ENCODE data around the gene EGLN2.
"Not testable (repeated sequence)": the region's sequence is repeated elsewhere in the genome, so short reads cannot be mapped to it uniquely, and the experiment has no call there.

Gene EGLN2

DNA sequence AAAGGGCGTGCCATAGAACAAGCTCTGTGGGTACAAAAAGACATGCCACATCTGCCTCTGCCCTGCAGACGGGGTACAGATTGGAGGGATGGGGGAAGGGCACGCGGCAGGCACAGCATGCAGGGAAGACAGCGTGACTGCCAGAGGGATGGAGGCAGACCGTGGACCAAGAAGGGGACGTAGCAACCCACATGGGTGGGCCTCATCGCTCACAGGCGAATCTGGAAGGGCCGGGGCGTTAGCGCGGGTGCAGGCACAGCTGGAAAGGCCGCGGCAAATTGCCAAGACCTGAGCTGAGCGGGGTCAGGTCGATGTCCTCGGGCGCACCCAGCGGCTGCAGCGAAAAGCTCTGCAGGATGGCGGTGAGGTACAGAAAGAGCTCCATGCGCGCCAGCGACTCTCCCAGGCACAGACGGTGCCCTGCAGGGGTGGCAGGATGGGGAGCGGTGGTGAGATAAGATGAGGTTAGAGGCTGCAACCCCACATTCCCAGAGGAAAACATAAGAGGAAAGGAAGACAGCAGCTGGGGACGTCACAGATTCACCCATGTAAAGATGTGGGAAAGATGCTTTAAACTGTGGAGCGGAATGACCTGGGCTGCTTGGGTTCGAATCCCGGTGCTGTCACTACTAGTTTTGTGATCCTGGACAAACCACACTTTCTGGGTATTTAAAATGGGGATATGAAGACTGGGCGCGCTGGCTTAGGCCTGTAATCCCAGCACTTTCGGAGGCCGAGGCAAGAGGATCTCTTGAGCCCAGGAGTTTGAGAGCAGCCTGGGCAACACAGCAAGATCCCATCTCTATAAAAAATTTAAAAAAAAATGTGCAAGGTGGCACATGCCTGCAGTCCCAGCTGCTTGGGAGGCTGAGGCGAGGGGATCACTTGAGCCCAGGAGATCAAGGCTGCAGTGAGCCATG lies 19.7 kb downstream of the EGLN2 start:
- Histone ChIP-seq H3K4me3 (ENCODE audit: control insufficient read depth in 1 of 7, extremely low read depth in 1 of 7, insufficient read depth in 4 of 7, low read depth in 2 of 7, low read length in 6 of 7) (peak overlapping the region in 4 of 7 experiments; percentile 16 to 71 (median 32)), H3K4me1 (ENCODE audit: control extremely low read depth in 1 of 4, control insufficient read depth in 4 of 4, insufficient read depth in 4 of 4, low read length in 3 of 4) (peaks cover 0 to 39% (median 31%) of the 10 kb centered on the region in 4 experiments)
- H3K27me3 ChIP-seq (replicated peaks in 2 of 5; ENCODE audit: control insufficient read depth in 4 of 5, insufficient read depth in 5 of 5, low read length in 4 of 5); POLR2A ChIA-PET; H3K27ac ChIP-seq (ENCODE audit: insufficient read depth in 1 of 2, low read depth in 1 of 2, low read length in 2 of 2, poor library complexity in 1 of 2, severe bottlenecking in 2 of 2); H3K36me3 ChIP-seq (ENCODE audit: control insufficient read depth in 4 of 4, insufficient read depth in 4 of 4, low read length in 3 of 4); H3K9me3 ChIP-seq (ENCODE audit: control extremely low read depth in 1 of 5, control insufficient read depth in 4 of 5, insufficient read depth in 2 of 5, low read depth in 1 of 5, low read length in 4 of 5): not testable (repeated sequence)
- DNase-seq = peak; percentile 44 to 81 (median 78)
- 28% methylated on average over 5 of the region's 36 CpGs for WGBS (ENCODE audit: insufficient coverage)
- CTCF ChIA-PET = interaction anchor here (0.9 to 2.5 kb wide), 5 partner anchors 10 to 172 kb away, joined by 3 to 25 read pairs (median 4); no protein-coding TSS in a partner anchor

DNA sequence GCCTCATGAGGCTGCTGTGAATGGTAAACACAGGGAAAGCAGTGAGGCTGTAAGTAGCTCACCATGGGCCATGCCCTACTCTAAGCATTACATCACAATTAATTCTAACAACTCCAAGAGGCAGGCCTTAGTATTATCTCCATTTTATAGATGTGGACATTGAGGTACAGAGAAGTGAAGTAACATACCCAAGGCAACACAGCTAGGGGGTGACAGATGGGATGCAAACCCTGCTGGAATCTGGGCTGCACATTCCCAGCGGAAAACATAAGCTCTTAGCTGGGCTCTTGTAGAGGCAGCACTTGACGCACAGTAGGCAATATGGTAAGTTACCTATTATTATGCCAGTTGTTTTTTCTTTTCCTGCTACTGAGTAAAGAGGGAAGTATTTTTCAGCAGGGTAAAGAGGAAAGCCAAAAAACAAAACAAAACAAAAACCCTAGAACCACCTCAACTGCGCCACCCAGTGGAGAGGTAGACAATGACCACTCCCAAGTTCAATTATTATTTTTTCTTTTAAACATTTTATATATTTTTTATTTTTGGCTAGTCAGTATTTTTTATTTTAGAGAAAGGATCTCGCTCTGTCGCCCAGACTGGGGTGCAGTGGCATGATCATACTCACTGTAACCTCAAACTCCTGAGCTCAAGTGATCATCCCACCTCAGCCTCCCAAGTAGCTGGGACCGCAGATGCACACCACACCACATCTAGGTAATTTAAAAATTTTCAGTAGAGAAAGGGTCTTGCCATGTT lies 20.7 kb downstream of the EGLN2 start:
- peak overlapping the region in 1 of 7 experiments; percentile 28 for H3K4me3 ChIP-seq (ENCODE audit: control insufficient read depth in 1 of 7, extremely low read depth in 1 of 7, insufficient read depth in 4 of 7, low read depth in 2 of 7, low read length in 6 of 7)
- peaks cover 0 to 46% (median 39%) of the 10 kb centered on the region in 4 experiments for H3K4me1 ChIP-seq (ENCODE audit: control extremely low read depth in 1 of 4, control insufficient read depth in 4 of 4, insufficient read depth in 4 of 4, low read length in 3 of 4)
- CTCF ChIA-PET = interaction anchor here (0.7 to 2.5 kb wide), 8 partner anchors 9 to 173 kb away, joined by 3 to 25 read pairs (median 4); no protein-coding TSS in a partner anchor
- POLR2A ChIA-PET; H3K9me3 ChIP-seq (ENCODE audit: control extremely low read depth in 1 of 5, control insufficient read depth in 4 of 5, insufficient read depth in 2 of 5, low read depth in 1 of 5, low read length in 4 of 5); H3K27me3 ChIP-seq (replicated peaks in 2 of 5; ENCODE audit: control insufficient read depth in 4 of 5, insufficient read depth in 5 of 5, low read length in 4 of 5); H3K36me3 ChIP-seq (ENCODE audit: control insufficient read depth in 4 of 4, insufficient read depth in 4 of 4, low read length in 3 of 4); H3K27ac ChIP-seq (ENCODE audit: insufficient read depth in 1 of 2, low read depth in 1 of 2, low read length in 2 of 2, poor library complexity in 1 of 2, severe bottlenecking in 2 of 2): not testable (repeated sequence)
- WGBS (ENCODE audit: insufficient coverage) = 100% methylated on average over 1 of the region's 6 CpGs
- DNase-seq = peak; percentile 60 to 79 (median 75)

DNA sequence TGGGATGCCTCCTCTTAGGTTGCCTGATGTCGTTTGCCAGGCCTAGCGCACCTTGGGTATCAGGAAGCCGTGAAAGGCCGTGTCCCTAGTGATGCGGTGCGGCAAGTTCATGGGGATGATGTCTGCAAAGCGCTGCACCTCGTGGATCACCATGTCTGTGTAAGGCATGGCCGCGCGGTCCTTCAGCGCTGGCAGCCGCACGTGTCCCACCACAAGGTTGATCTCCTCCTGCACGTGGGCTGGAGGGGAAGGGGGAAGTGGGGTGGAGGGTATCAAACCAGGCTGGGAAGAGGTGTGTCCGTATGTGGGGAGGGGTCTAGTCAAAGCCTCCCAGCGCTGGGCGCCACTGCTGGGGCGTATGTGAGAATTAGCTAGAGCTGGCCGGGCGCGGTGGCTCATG lies 23.2 kb downstream of the EGLN2 start:
- ChIA-PET POLR2A (no interaction called here), CTCF (interaction anchor here (0.6 to 1.4 kb wide), 3 partner anchors 15 to 497 kb away, joined by 3 to 4 read pairs (median 4); no protein-coding TSS in a partner anchor)
- Histone ChIP-seq H3K4me1 (ENCODE audit: control extremely low read depth in 1 of 4, control insufficient read depth in 4 of 4, insufficient read depth in 4 of 4, low read length in 3 of 4) (peaks cover 0 to 60% (median 51%) of the 10 kb centered on the region in 4 experiments), H3K27ac (ENCODE audit: insufficient read depth in 1 of 2, low read depth in 1 of 2, low read length in 2 of 2, poor library complexity in 1 of 2, severe bottlenecking in 2 of 2) (peak overlapping the region; percentile 46 to 66), H3K36me3 (ENCODE audit: control insufficient read depth in 4 of 4, insufficient read depth in 4 of 4, low read length in 3 of 4) (peaks cover 0 to 3% (median 0%) of the 10 kb centered on the region in 4 experiments), H3K9me3 (ENCODE audit: control extremely low read depth in 1 of 5, control insufficient read depth in 4 of 5, insufficient read depth in 2 of 5, low read depth in 1 of 5, low read length in 4 of 5) (no peaks in the 10 kb centered on the region), H3K27me3 (replicated peaks in 2 of 5; ENCODE audit: control insufficient read depth in 4 of 5, insufficient read depth in 5 of 5, low read length in 4 of 5) (no peaks in the 10 kb centered on the region), H3K4me3 (ENCODE audit: control insufficient read depth in 1 of 7, extremely low read depth in 1 of 7, insufficient read depth in 4 of 7, low read depth in 2 of 7, low read length in 6 of 7) (no peak overlapping the region)
- peak in 1 of 3 donors; percentile 27 for DNase-seq
- 87% methylated on average over 22 of the region's 22 CpGs for WGBS (ENCODE audit: insufficient coverage)

DNA sequence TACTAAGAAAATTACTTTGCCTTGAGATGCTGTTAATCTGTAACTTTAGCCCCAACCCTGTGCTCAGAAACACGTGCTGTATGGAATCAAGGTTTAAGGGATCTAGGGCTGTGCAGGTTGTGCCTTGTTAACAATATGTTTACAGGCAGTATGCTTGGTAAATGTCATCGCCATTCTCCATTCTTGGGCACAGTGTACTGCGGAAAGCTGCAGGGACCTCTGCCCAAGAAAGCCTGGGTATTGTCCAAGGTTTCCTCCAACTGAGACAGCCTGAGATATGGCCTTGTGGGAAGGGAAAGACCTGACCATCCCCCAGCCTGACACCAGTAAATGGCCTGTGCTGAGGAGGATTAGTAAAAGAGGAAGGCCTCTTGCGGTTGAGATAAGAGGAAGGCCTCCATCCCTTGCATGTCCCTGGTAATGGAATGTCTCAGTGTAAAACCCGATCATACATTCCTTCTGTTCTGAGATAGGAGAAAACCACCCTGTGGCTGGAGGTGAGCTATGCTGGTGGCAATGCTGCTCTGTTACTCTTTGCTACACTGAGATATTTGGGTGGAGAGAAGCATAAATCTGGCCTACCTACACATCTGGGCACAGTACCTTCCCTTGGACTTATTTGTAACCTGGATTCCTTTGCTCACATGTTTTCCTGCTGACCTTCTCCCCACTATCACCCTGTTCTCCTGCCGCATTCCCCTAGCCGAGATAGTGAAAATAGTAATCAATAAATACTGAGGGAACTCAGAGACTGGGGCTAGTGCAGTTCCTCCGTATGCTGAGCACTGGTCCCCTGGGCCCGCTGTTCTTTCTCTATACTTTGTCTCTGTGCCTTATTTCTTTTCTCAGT lies 23.9 kb downstream of the EGLN2 start:
- peak; percentile 67 to 84 (median 73) for DNase-seq
- H3K27me3 ChIP-seq (replicated peaks in 2 of 5; ENCODE audit: control insufficient read depth in 4 of 5, insufficient read depth in 5 of 5, low read length in 4 of 5) = not testable (repeated sequence)
- 33% methylated on average over 4 of the region's 9 CpGs for WGBS (ENCODE audit: insufficient coverage)

DNA sequence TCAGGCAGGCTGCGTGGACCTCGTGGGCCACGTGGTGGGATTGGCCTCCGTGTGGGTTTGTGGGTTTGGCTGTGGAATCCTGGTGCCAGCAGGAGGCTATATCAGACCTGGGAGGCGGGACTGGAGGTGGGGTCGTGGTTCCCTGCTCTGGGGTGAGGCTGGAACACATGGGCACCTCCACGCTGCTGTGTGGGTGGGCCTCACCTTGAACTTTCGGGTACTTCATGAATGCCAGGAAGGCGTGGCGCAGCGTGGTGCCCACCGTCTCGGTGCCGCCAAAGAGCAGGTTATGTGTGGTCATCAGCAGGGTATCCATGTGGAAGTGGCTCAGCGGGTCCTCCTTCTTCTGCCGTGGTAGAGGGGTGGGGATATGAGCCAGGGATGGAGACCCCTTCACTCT lies 25.9 kb downstream of the EGLN2 start:
- DNase-seq; H3K27me3 ChIP-seq (replicated peaks in 2 of 5; ENCODE audit: control insufficient read depth in 4 of 5, insufficient read depth in 5 of 5, low read length in 4 of 5); H3K36me3 ChIP-seq (ENCODE audit: control insufficient read depth in 4 of 4, insufficient read depth in 4 of 4, low read length in 3 of 4); H3K4me3 ChIP-seq (ENCODE audit: control insufficient read depth in 1 of 7, extremely low read depth in 1 of 7, insufficient read depth in 4 of 7, low read depth in 2 of 7, low read length in 6 of 7); H3K27ac ChIP-seq (ENCODE audit: insufficient read depth in 1 of 2, low read depth in 1 of 2, low read length in 2 of 2, poor library complexity in 1 of 2, severe bottlenecking in 2 of 2); H3K9me3 ChIP-seq (ENCODE audit: control extremely low read depth in 1 of 5, control insufficient read depth in 4 of 5, insufficient read depth in 2 of 5, low read depth in 1 of 5, low read length in 4 of 5): not testable (repeated sequence)
- ChIA-PET CTCF (interaction anchor here (1.3 kb wide), 1 partner anchor 20 kb away, joined by 3 read pairs; no protein-coding TSS in a partner anchor), POLR2A (interaction anchor here (0.6 kb wide), 1 partner anchor 159 kb away, joined by 4 read pairs; no protein-coding TSS in a partner anchor)
- 93% methylated on average over 10 of the region's 16 CpGs for WGBS (ENCODE audit: insufficient coverage)
- H3K4me1 ChIP-seq (ENCODE audit: control extremely low read depth in 1 of 4, control insufficient read depth in 4 of 4, insufficient read depth in 4 of 4, low read length in 3 of 4) = peaks cover 0 to 47% (median 40%) of the 10 kb centered on the region in 4 experiments

More for the DNA sequence above, 23.9 kb downstream of the EGLN2 start:
- Histone ChIP-seq H3K4me1 (ENCODE audit: control extremely low read depth in 1 of 4, control insufficient read depth in 4 of 4, insufficient read depth in 4 of 4, low read length in 3 of 4) (peaks cover 0 to 63% (median 51%) of the 10 kb centered on the region in 4 experiments), H3K4me3 (ENCODE audit: control insufficient read depth in 1 of 7, extremely low read depth in 1 of 7, insufficient read depth in 4 of 7, low read depth in 2 of 7, low read length in 6 of 7) (peak overlapping the region in 2 of 7 experiments; percentile 26 to 38), H3K27ac (ENCODE audit: insufficient read depth in 1 of 2, low read depth in 1 of 2, low read length in 2 of 2, poor library complexity in 1 of 2, severe bottlenecking in 2 of 2) (peak overlapping the region; percentile 46 to 74)
- POLR2A ChIA-PET; H3K9me3 ChIP-seq (ENCODE audit: control extremely low read depth in 1 of 5, control insufficient read depth in 4 of 5, insufficient read depth in 2 of 5, low read depth in 1 of 5, low read length in 4 of 5); H3K36me3 ChIP-seq (ENCODE audit: control insufficient read depth in 4 of 4, insufficient read depth in 4 of 4, low read length in 3 of 4): not testable (repeated sequence)
- CTCF ChIA-PET = interaction anchor here (0.9 to 1.4 kb wide), 3 partner anchors 15 to 159 kb away, joined by 3 to 4 read pairs (median 4); no protein-coding TSS in a partner anchor

DNA sequence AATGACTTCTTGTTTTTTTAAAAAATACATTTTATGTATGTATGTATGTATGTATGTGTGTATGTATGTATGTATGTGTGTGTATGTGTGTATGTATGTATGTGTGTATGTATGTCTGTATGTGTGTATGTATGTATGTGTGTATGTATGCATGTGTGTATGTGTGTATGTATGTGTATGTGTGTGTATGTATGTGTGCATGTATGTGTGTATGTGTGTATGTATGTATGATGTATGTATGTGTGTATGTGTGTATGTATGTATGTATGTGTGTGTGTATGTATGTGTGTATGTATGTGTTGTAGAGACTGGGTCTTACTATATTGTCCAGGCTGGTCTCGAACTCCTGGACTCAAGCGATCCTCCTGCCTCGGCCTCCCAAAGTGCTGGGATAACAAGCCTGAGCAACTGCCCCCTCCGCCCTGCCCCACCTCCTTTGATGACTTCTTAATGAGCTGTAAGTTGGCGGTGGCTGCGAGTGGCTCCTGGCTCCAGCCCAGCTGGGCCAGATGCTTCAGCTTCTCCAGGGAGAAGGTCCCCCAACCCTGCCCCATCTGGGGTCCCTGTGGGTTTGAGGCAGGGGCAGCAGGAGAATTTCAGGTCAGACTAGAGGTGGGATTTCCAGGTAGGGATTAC lies 26.6 kb downstream of the EGLN2 start:
- H3K4me3 ChIP-seq (ENCODE audit: control insufficient read depth in 1 of 7, extremely low read depth in 1 of 7, insufficient read depth in 4 of 7, low read depth in 2 of 7, low read length in 6 of 7); DNase-seq; H3K36me3 ChIP-seq (ENCODE audit: control insufficient read depth in 4 of 4, insufficient read depth in 4 of 4, low read length in 3 of 4); CTCF ChIA-PET; H3K27ac ChIP-seq (ENCODE audit: insufficient read depth in 1 of 2, low read depth in 1 of 2, low read length in 2 of 2, poor library complexity in 1 of 2, severe bottlenecking in 2 of 2); H3K9me3 ChIP-seq (ENCODE audit: control extremely low read depth in 1 of 5, control insufficient read depth in 4 of 5, insufficient read depth in 2 of 5, low read depth in 1 of 5, low read length in 4 of 5); H3K27me3 ChIP-seq (replicated peaks in 2 of 5; ENCODE audit: control insufficient read depth in 4 of 5, insufficient read depth in 5 of 5, low read length in 4 of 5): not testable (repeated sequence)
- POLR2A ChIA-PET = interaction anchor here (0.6 kb wide), 1 partner anchor 160 kb away, joined by 4 read pairs; no protein-coding TSS in a partner anchor
- peaks cover 0 to 45% (median 40%) of the 10 kb centered on the region in 4 experiments for H3K4me1 ChIP-seq (ENCODE audit: control extremely low read depth in 1 of 4, control insufficient read depth in 4 of 4, insufficient read depth in 4 of 4, low read length in 3 of 4)
- no CpG with 5 or more reads among the region's 6 CpGs for WGBS (ENCODE audit: insufficient coverage)

All from common myeloid progenitor, CD34-positive (primary cell).